Activated CD4-positive, alpha-beta T cell treated with anti-CD3 and anti-CD28 coated beads, Interleukin-2, amount 50 U/mL, for 24 hours (primary cell): Measurements from ENCODE around the gene SLC33A1.
"Not testable (repeated sequence)": the region's sequence is repeated elsewhere in the genome, so short reads cannot be mapped to it uniquely, and the experiment has no call there.

Source experiments
- DNase-seq, 2 donors: peaks; one replicate each; pipeline ENCODE4 v3.0.0-alpha.2; 2020; ENCODE audit warnings: low read depth in 1 of 2, low spot score in 1 of 2

The SLC33A1 gene

GRCh38 chr3:155862290-155862982, 8.2 kb upstream of the SLC33A1 start:
- DNase-seq = peak in 1 of 2 donors; percentile 58

DNA sequence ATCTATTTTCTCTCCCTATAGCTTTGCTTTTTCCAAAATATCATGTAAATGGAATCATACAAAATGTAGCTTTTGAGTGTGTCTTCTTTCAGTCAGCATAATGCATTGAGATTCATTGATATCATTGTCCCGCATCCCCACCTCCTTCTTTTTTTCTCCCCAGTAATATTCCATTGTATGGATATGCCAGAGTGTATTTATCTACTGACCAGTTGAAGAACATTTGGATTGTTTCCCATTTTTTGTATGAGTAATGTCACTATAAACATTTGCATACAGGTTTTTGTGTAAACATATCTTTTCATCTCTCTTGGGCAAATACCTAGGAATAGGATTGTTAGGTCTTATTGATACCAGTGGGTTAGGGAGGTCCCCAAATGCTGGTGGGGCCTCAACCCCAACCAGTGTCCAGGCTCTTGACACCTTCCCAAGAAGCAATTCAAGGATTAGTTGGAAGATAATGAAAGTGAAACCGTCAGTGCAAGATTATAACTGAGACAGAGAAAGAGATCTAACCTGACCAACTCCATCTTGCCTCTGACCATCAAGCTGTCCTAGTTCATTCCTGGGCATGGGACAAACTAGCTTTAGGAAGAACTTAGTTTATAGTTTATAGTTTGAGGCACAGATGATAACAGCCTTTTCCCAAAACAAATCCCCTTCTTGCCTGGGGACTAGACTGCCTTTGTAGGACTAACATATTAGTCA, 7.4 kb upstream of the SLC33A1 start:
- no peak for DNase-seq

GRCh38 chr3:155860424-155860823, 6.2 kb upstream of the SLC33A1 start:
- not testable (repeated sequence) for DNase-seq

DNA sequence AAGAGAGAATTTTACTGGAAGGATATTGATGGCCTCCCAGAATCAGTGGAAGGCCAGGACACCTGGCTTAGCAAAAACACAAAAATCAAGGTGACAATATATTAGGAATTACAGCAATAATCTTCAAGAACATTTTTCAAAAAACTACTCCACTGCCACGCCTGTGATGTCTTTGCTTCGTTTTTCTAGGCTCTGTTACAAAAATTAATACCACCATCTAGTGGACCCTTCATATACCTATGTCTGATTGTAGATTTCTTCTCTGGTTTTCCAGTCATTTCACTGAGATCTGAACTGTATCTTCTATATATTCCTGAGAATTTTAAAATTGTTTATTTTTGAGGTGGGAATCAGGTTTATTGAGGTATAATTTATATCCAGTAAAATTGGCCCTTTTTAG, 5.6 kb upstream of the SLC33A1 start:
- DNase-seq = no peak

DNA sequence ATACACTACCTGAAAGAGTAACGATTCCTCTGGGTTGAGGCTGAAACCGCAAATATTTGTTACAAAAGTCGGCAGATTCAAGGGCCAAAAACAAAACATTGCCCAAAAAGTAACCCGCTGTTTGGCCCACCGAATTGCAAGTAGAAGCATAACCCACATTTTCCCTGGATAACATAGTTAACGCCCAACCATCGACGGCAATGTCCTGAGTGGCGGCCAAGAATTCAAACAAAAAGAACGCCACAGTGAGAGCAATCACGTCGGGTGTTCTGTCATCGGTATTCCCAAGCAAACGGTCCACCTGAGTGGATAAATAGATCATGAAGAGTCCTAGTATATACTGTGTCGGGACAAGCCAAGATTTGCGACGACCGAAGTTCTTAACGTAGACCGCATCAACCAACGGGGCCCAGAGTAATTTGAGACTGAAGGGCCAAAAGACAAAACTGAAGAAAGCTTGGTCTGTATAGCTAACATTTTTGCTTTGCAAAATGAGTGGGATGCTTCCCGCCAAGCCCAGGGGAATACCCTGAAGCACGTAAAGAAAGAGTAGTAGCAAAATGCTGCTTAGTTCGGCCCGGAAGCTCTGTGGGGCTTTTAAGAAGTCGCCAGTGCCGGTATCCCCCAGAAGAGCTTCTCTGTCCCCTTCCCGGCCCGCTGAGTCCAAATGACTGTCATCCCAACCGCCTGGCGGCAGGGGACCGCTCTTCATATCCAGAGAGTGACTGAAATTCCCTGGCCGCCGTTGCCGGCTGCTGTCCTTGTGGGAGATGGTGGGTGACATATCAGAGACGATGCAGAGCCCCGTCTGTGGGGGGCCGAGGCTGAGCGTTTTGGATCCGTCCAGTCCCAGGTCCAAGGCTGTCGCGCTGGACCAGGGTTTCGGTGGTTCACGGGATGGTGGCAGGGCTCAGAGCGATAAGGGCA, 750 bp downstream of the SLC33A1 start:
- DNase-seq = peak in 1 of 2 donors; percentile 12

GRCh38 chr3:155852341-155852740, 1.9 kb downstream of the SLC33A1 start:
- DNase-seq = no peak

DNA sequence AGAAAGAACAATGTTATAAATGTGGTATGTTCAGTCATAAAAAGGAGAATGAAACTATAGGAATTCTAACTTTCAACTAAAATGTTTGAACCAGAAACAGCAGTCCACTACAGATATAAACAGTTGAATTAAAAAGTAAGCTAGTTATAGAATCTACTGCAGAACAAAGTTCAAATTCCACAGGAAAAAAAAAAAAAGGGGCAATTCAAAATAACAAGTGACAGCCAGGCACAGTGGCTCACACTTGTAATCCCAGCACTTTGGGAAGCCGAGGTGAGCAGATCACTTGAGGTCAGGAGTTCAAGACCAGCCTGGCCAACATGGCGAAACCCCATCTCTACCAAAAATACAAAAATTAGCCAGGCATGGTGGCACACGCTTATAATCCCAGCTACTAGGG, 4.8 kb downstream of the SLC33A1 start:
- not testable (repeated sequence) for DNase-seq

- no peak for DNase-seq
Observed at GRCh38 chr3:155847993-155848392, 6.2 kb downstream of the SLC33A1 start.

- DNase-seq = no peak
Observed at GRCh38 chr3:155846119-155846518, 8.1 kb downstream of the SLC33A1 start.

- DNase-seq = no peak
Observed at GRCh38 chr3:155843569-155843968, 10.7 kb downstream of the SLC33A1 start.

- no peak for DNase-seq
Observed at GRCh38 chr3:155835341-155836071, 18.7 kb downstream of the SLC33A1 start.

GRCh38 chr3:155828490-155829098, 25.6 kb downstream of the SLC33A1 start:
- not testable (repeated sequence) for DNase-seq

- DNase-seq = no peak
Observed at GRCh38 chr3:155815030-155815545, 39.1 kb downstream of the SLC33A1 start.

DNA sequence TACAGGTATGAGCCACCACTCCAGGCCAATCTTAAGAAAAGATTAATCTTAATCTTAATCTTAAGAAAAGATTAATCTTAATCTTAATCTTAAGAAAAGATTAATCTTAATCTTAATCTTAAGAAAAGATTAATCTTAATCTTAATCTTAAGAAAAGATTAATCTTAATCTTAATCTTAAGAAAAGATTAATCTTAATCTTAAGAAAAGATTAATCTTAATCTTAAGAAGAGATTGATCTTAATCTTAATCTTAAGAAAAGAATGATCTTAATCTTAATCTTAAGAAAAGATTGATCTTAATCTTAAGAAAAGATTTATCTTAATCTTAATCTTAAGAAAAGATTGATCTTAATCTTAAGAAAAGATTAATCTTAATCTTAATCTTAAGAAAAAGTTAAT, 41.0 kb downstream of the SLC33A1 start:
- not testable (repeated sequence) for DNase-seq

DNA sequence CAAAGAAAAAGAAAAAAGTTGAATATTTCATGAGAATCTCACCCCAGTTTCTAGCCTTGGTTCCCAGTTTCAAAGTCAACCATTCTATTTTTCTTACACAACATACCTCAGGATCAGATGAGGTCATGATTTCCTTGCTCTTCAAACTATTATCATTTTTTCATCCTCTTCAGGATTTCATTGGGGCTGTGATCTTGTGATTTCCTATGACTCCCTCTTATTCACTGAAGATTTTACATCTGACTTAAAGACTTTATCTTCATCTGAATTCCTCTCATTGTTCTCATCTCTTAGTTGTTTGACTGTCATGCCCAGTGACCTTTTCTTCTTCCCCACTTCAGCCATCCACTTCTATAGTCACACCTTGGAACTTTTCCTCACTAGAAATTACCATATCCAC, 45.0 kb downstream of the SLC33A1 start:
- no peak for DNase-seq

DNA sequence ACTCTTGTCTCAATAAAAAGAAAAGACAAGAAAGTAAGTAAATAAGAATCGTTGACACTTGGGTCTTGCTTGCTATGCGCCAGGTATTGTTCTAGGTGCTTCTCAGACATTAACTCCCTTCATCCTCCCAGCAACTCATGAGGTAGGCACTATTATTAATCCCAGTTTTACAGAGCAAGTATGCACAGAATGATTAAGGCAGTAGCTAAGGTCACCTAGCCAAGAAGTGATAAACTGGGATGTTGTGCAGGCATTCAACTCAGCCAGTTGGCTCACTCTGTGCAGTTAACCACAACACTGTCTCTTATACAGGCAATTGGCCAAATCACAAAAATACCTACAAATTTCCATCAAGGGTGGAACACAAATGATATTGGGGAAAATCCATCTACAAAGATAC, 46.4 kb downstream of the SLC33A1 start:
- no peak for DNase-seq

DNA sequence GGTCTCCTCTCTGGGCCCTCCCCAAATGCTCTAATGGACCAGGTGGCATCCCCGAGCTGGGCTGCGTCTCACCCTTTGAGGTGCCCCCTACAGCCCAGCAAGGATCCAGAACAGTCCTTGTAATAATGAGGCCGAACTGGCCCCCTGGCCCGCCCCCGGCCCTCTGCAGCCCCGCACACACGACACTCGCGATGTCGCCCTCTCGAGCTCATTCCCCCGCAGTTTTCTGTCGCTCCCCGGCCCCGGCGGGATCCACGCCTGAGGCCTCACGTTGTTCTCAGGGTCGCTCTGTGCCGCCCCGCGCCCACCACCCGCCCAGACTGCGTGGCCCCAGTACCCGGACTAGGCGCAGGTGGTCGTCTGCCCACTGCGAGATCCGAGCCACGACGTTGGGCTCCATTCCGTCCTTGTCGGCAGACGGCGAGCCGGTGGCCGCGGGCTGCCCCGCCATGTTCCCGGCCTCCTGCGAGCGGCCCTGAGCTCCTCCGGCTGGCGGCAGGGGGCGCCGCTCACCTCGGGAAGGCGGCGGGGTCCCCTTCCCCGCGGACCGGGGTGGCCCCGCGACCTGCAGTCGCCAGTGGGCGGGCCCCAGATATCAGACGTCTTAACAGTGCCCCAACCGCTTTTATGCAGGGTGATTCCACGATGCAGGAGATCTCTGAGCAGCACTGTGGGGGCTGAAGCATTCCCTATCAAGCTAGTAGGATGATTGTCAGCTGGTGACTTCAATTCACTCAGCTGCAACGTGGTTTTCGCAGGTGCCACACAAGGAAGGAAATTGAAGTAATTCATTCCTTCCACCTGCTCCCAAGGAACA, 48.2 kb downstream of the SLC33A1 start, which contains the start of gene C3orf33:
TSS of gene C3orf33 (minus strand) at position 477 of the 817 bp plus-strand sequence. CDS start at position 451, 26 bp downstream.
- peak; percentile 52 to 60 for DNase-seq

GRCh38 chr3:155805204-155805801, 48.9 kb downstream of the SLC33A1 start:
- DNase-seq = peak in 1 of 2 donors; percentile 39

DNA sequence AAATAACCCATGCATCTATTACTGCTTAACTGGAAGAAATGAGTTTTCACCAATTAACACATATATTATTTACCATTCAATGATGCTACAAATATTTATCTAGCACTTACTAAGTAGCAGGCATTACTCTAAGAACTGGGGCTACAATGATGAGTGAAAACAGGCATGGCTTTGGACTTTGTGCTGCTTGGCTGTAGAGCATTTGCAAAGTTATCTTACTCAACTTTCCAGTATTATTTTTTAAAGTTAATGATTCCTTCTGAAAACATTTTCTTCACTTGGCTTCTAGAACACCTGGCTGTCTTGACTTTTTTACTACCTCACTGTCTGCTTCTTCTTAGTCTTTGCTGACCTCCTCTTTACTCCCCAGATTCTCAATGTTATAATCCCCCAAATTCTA, 49.9 kb downstream of the SLC33A1 start:
- no peak for DNase-seq
